ENCODE data around the gene GCSH. TPM values are rescaled to one million over a fixed set of nuclear protein-coding genes. Genes with fewer than 3 reads are reported as not detected.

Gene GCSH
- total RNA-seq, 1 experiment from 2014 or later: 56.2 TPM

DNA sequence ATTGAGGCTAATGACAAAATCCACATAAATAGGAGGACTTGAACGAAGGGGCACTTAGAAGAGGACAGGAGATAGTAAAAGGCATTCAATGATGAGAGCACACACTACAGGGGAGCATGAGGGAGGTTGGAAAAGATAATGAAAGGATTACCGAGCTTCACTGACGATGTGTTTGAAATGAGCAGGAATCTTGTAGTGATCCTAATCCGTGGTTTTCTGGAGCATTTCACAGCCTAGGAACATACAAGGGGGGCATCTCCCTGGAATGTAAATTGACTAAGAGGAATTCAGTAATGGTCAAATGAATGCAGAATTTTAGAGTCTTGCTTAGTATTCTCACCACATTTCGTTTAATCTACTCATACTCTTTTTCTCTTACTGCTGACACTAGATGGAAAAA is 55.4 kb downstream of the GCSH start:
- H3K27me3 ChIP-seq: no peaks in the 10 kb centered on the region
- H3K36me3 ChIP-seq: 0 out of 2 replicates have a peak, but pooled peaks cover 7% of the 10 kb centered on the region
- no peak overlapping the region for H3K4me3 ChIP-seq
- no peaks in the 10 kb centered on the region for H3K4me1 ChIP-seq
- no peak for DNase-seq
- H3K27ac ChIP-seq: no peak overlapping the region
- no peaks in the 10 kb centered on the region for H3K9me3 ChIP-seq (replicated peaks)

DNA sequence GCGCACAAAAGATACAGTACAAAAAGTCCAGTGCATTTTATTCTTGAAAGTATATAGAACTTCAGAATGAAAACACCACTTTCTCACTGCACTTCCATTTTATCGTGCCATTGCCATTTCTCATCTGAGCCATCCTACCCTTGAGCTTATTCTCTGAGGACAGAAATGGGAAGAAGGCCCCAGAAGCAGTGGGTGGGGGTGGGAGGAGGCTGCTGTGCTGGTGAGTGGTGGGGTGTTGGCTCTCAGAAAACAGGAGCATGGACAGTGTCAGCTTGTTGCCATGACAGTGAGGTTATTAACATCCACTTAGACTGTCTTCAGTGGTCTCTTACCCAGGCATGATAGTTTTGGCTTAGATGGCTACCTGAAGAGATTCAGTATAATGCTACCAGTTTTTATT is 56.1 kb downstream of the GCSH start:
- Histone ChIP-seq H3K36me3 (0 out of 2 replicates have a peak, but pooled peaks cover 5% of the 10 kb centered on the region), H3K27ac (no peak overlapping the region), H3K4me3 (no peak overlapping the region), H3K4me1 (no peaks in the 10 kb centered on the region), H3K27me3 (no peaks in the 10 kb centered on the region), H3K9me3 (replicated peaks) (no peaks in the 10 kb centered on the region)
- DNase-seq: no peak

DNA sequence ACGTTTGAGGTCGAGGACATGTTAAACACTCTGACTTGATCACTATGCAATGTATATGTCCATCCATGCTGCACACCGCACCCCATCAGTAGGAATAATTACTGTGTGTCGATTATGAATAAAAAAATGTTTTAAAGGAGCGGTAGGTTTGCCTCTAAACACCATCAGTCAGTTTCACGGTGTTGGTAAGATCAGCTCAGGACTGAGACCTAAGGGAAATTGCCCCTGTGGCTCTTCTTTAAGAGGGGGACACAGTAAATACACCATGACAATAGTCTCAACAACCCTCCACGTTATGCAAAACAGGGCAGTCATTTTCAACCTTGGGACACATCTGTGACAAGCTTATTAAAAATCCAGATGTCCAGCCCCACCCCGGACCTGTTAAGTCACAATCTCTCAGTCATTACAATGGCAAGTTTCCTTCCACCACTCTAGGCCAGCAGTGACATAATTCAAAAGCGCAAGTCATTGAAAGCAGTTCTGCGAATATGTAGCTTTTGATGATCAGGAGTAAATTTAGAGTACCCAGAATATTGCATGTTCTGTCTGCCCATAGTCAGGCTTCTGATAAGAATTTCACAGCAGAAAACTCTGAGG is 59.3 kb downstream of the GCSH start:
- Histone ChIP-seq H3K4me1 (no peaks in the 10 kb centered on the region), H3K27me3 (no peaks in the 10 kb centered on the region), H3K36me3 (no peaks in the 10 kb centered on the region), H3K9me3 (replicated peaks) (no peaks in the 10 kb centered on the region), H3K27ac (no peak overlapping the region), H3K4me3 (peak overlapping the region; percentile 67)
- DNase-seq: no peak

DNA sequence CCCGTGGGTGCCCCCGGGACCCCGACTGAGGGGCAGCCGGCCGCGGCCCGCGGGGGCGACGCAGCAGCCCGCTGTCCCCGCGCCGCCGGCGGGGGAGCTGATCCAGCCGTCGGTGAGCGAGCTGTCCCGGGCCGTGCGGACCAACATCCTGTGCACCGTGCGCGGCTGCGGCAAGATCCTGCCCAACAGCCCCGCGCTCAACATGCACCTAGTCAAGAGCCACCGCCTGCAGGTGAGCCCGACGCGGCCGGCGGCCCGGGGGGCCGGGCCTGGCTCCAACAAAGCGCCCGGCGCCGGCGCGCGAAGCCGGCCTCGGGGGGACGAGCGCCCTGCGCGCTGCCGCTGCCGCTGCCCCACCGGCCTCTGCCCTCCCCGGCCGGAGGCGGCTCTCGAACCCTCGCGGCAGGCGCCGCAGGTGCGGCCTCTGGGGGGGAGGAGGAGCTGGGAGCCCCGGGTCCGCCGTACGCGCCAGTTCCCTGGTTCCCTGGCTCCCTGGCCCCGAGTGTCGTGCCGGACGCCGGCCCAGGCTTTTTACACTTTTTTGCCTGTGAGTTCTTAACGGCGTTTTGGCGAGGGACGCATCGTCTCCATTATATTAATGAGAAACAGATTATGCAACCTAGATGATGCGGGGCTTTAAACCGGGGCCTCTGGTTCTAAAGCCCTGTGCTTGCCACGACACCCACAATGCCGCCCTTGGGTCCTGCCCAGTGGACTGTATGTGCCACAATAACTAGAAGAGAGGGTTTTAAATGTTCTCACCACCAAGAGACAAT is 60.0 kb downstream of the GCSH start:
- DNase-seq: peak; percentile 13 to 22
- Histone ChIP-seq H3K4me1 (no peaks in the 10 kb centered on the region), H3K27me3 (no peaks in the 10 kb centered on the region), H3K9me3 (replicated peaks) (no peaks in the 10 kb centered on the region), H3K36me3 (no peaks in the 10 kb centered on the region), H3K27ac (no peak overlapping the region), H3K4me3 (peak overlapping the region; percentile 67)

- no peaks in the 10 kb centered on the region for H3K4me1 ChIP-seq
- no peaks in the 10 kb centered on the region for H3K27me3 ChIP-seq
- H3K27ac ChIP-seq: no peak within 1 kb of the TSS
- H3K36me3 ChIP-seq: no peaks in the 10 kb centered on the region
- peak within 1 kb of the TSS; percentile 67 for H3K4me3 ChIP-seq
- DNase-seq: peak; percentile 64 to 78
- no peaks in the 10 kb centered on the region for H3K9me3 ChIP-seq (replicated peaks)
Measured at GRCh38 chr16:81035398-81035974, 60.7 kb downstream of the GCSH start, which contains the start of gene ATMIN. TSS of gene ATMIN (plus strand) at chr16:81035842. CDS start at chr16:81035871, 29 bp downstream.

Other genes with a start within 250 kb of the GCSH start
- 79.0 and 85.1 TPM in 2 replicates for gene CMC2, start 89.5 kb downstream of the GCSH start, total RNA-seq (2014; rRNA removed; shearing (Covaris generic))
- gene CENPN, start 89.2 kb downstream of the GCSH start, total RNA-seq (2014; rRNA removed; shearing (Covaris generic)): 77.4 and 88.0 TPM in 2 replicates
- gene ATMIN, start 60.6 kb downstream of the GCSH start, total RNA-seq (2014; rRNA removed; shearing (Covaris generic)): 24.2 and 24.3 TPM in 2 replicates
- 0.23 and 0.32 TPM in 2 replicates for gene C16orf46, start 19.2 kb downstream of the GCSH start, total RNA-seq (2014; rRNA removed; shearing (Covaris generic))
- gene BCO1, start 142.3 kb upstream of the GCSH start, total RNA-seq (2014; rRNA removed; shearing (Covaris generic)): not detected in 2 replicates
- gene GAN, start 218.6 kb upstream of the GCSH start, total RNA-seq (2014; rRNA removed; shearing (Covaris generic)): 7.9 and 10.0 TPM in 2 replicates